ENCODE results near the gene CFAP206. TPM values are rescaled to one million over a fixed set of nuclear protein-coding genes. Genes with fewer than 3 reads are reported as not detected.

The CFAP206 gene
- total RNA-seq, 1 experiment from 2014 or later = 0.54 TPM

DNA sequence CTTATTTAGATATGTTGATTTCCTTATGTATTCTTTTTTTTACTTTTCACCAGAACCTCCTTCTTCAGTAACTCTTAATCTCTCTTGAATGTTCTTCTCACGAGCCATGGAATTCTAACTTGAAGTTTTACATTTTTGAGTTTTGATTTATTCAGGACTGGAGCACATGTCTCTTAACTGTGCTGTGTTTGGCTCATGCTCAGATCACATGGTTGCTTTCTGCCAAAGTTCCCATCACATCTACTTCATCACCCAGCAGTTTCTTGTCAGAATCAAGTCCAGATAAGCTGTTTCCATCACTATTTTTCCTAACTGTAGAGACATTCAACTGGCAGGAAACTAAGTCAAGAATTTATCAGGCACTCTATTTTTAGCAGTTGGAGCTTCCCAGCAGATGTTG is 96.7 kb downstream of the CFAP206 start:
- H2AFZ ChIP-seq (ENCODE audit: low read depth, low read length, poor library complexity, severe bottlenecking) = no peak overlapping the region
- H4K20me1 ChIP-seq (ENCODE audit: insufficient read depth) = no peaks in the 10 kb centered on the region
- no peaks in the 10 kb centered on the region for H3K9me2 ChIP-seq (ENCODE audit: insufficient read depth)
- no peak overlapping the region for H3K9ac ChIP-seq (ENCODE audit: low read length)
- BruUV-seq (replicated peaks) = no TSS peak
- TF ChIP-seq TCF7L2 (IDR thresholded peaks at IDR 0.05; ENCODE audit: borderline replicate concordance, extremely low read depth, insufficient read depth, insufficient read length) (no peak), SP1 (IDR thresholded peaks at IDR 0.05; ENCODE audit: low read depth) (no peak), EZH2 (IDR thresholded peaks at IDR 0.05) (no peak), EGR1 (IDR thresholded peaks at IDR 0.05; ENCODE audit: low read depth) (no peak), CEBPB (IDR thresholded peaks at IDR 0.05; ENCODE audit: low read depth) (no peak), SIN3A (IDR thresholded peaks at IDR 0.05; ENCODE audit: low read depth) (no peak), EZH2phosphoT487 (IDR thresholded peaks at IDR 0.05; ENCODE audit: borderline replicate concordance) (no peak)
- TF ChIP-seq, protein P1, sequence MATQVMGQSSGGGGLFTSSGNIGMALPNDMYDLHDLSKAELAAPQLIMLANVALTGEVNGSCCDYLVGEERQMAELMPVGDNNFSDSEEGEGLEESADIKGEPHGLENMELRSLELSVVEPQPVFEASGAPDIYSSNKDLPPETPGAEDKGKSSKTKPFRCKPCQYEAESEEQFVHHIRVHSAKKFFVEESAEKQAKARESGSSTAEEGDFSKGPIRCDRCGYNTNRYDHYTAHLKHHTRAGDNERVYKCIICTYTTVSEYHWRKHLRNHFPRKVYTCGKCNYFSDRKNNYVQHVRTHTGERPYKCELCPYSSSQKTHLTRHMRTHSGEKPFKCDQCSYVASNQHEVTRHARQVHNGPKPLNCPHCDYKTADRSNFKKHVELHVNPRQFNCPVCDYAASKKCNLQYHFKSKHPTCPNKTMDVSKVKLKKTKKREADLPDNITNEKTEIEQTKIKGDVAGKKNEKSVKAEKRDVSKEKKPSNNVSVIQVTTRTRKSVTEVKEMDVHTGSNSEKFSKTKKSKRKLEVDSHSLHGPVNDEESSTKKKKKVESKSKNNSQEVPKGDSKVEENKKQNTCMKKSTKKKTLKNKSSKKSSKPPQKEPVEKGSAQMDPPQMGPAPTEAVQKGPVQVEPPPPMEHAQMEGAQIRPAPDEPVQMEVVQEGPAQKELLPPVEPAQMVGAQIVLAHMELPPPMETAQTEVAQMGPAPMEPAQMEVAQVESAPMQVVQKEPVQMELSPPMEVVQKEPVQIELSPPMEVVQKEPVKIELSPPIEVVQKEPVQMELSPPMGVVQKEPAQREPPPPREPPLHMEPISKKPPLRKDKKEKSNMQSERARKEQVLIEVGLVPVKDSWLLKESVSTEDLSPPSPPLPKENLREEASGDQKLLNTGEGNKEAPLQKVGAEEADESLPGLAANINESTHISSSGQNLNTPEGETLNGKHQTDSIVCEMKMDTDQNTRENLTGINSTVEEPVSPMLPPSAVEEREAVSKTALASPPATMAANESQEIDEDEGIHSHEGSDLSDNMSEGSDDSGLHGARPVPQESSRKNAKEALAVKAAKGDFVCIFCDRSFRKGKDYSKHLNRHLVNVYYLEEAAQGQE (IDR thresholded peaks at IDR 0.05; ENCODE audit: low read depth) = no peak
- TF ChIP-seq, protein P2, sequence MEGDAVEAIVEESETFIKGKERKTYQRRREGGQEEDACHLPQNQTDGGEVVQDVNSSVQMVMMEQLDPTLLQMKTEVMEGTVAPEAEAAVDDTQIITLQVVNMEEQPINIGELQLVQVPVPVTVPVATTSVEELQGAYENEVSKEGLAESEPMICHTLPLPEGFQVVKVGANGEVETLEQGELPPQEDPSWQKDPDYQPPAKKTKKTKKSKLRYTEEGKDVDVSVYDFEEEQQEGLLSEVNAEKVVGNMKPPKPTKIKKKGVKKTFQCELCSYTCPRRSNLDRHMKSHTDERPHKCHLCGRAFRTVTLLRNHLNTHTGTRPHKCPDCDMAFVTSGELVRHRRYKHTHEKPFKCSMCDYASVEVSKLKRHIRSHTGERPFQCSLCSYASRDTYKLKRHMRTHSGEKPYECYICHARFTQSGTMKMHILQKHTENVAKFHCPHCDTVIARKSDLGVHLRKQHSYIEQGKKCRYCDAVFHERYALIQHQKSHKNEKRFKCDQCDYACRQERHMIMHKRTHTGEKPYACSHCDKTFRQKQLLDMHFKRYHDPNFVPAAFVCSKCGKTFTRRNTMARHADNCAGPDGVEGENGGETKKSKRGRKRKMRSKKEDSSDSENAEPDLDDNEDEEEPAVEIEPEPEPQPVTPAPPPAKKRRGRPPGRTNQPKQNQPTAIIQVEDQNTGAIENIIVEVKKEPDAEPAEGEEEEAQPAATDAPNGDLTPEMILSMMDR (IDR thresholded peaks at IDR 0.05 in 2 of 3, conservative IDR thresholded peaks at IDR 0.05 in 1 of 3; ENCODE audit: borderline replicate concordance in 1 of 3, insufficient read depth in 1 of 3, low read depth in 2 of 3, low read length in 2 of 3) = no peak
- TF ChIP-seq, protein P3, sequence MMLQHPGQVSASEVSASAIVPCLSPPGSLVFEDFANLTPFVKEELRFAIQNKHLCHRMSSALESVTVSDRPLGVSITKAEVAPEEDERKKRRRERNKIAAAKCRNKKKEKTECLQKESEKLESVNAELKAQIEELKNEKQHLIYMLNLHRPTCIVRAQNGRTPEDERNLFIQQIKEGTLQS (IDR thresholded peaks at IDR 0.05) = no peak
- no peak for ATAC-seq
- H3K27me3 ChIP-seq (ENCODE audit: insufficient read depth, low read length) = no peaks in the 10 kb centered on the region
- POLR2A ChIA-PET = no interaction called here
- H3K4me3 ChIP-seq (replicated peaks in 1 of 2; ENCODE audit: low read depth in 1 of 2, low read length in 2 of 2) = no peak overlapping the region
- RAD21 ChIA-PET (ENCODE audit: low non-redundant PET in 1 of 2, low total read pairs in 2 of 2, uncharacterized antibody in 2 of 2, unreplicated experiment in 2 of 2) = no interaction called here
- intact Hi-C loops (cut with micrococcal nuclease) = no loop called here
- H3K4me2 ChIP-seq (ENCODE audit: low read length) = no peak overlapping the region
- H3K9me3 ChIP-seq (ENCODE audit: control insufficient read depth in 1 of 2, insufficient read depth in 1 of 2, low read depth in 1 of 2, low read length in 2 of 2) = no peaks in the 10 kb centered on the region
- peaks cover 11 to 28% of the 10 kb centered on the region in 2 experiments; a peak in 3 of 4 replicates for H3K36me3 ChIP-seq (ENCODE audit: control insufficient read depth in 1 of 2, insufficient read depth in 2 of 2, low read length in 2 of 2)
- DNase-seq (ENCODE audit: low read depth, low spot score) = no peak
- H3K27ac ChIP-seq (ENCODE audit: low read depth, low read length) = no peak overlapping the region
- CTCF ChIA-PET = no interaction called here
- no peaks in the 10 kb centered on the region for H3K4me1 ChIP-seq (ENCODE audit: control insufficient read depth in 1 of 2, insufficient read depth in 2 of 2, low read length in 2 of 2)
- peaks cover 4% of the 10 kb centered on the region; the same call in 1 of the 2 replicates for H3K79me2 ChIP-seq (ENCODE audit: insufficient read depth, low read length)

Other genes starting within 250 kb of the CFAP206 start
- 8.0 TPM for gene SMIM8, start 85.4 kb upstream of the CFAP206 start, total RNA-seq (2021; ENCODE audit: unreplicated experiment)
- not detected for gene GJB7, start 78.7 kb upstream of the CFAP206 start, total RNA-seq (2021; ENCODE audit: unreplicated experiment)
- gene C6orf163, start 63.2 kb upstream of the CFAP206 start, total RNA-seq (2021; ENCODE audit: unreplicated experiment) = 1.5 TPM
- gene SLC35A1, start 65.0 kb downstream of the CFAP206 start, total RNA-seq (2021; ENCODE audit: unreplicated experiment) = 29.1 TPM
- gene RARS2, start 182.0 kb downstream of the CFAP206 start, total RNA-seq (2021; ENCODE audit: unreplicated experiment) = 34.8 TPM
- gene ORC3, start 182.2 kb downstream of the CFAP206 start, total RNA-seq (2021; ENCODE audit: unreplicated experiment) = 34.2 TPM

All from HCT116 (cell line).